HL-60/S4 treated with retinoic acid at 250 ng/mL for 4 days and 3 days (cell line): ENCODE data around the gene MAP3K14.
"Not testable (repeated sequence)": the region's sequence is repeated elsewhere in the genome, so short reads cannot be mapped to it uniquely, and the experiment has no call there.

Source experiments
- in situ Hi-C: fragments of 300-500 bp; cut with MboI; formaldehyde crosslinking; loops from 2 replicates; pipeline ENCODE4 v1.7.0; 2022; ENCODE audit warnings: low sequenced_read_pairs

Gene MAP3K14

GRCh38 chr17:45302220-45302619 lies 14.6 kb downstream of the MAP3K14 start:
- in situ Hi-C loops = not testable (repeated sequence)

GRCh38 chr17:45301674-45302073 lies 15.1 kb downstream of the MAP3K14 start:
- in situ Hi-C loops = no loop called here

DNA sequence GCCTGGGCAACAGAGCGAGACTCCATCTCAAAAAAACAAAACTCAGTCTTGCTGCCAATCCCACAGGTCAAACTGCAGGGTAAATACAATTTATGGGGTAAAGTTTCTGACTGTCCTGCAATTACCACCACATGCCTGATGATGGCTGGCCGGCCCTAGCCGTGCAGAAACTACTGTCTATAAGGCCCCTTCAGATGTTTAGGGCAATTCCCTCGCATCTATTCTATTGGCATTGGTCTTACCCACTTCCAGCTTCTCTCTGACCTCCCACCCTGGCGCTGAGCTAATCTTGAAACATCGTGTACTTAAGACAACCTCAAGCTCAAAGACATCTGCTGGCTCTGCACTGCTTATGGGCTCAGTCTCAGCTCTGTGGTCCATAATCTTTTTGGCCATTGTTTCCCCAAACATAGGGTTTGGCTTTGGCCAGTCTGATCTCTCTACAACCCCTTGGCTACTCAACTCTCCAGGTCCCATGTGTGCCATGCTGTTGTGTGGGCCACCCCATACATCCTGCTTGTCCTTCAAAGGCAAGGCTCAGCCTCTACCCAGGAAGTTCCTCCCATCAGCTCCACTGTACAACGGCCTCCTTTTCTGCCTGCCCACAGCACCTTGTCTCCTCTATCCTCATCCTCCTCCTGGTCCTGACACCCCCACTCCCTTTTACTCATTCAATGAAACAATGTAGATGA lies 16.6 kb downstream of the MAP3K14 start:
- in situ Hi-C loops = no loop called here

- in situ Hi-C loops = no loop called here
These were observed 17.5 kb downstream of the MAP3K14 start for GRCh38 chr17:45299361-45299760.

GRCh38 chr17:45298546-45299285 lies 18.1 kb downstream of the MAP3K14 start:
- in situ Hi-C loops = no loop called here

GRCh38 chr17:45296833-45297124 lies 20.0 kb downstream of the MAP3K14 start:
- in situ Hi-C loops = no loop called here

DNA sequence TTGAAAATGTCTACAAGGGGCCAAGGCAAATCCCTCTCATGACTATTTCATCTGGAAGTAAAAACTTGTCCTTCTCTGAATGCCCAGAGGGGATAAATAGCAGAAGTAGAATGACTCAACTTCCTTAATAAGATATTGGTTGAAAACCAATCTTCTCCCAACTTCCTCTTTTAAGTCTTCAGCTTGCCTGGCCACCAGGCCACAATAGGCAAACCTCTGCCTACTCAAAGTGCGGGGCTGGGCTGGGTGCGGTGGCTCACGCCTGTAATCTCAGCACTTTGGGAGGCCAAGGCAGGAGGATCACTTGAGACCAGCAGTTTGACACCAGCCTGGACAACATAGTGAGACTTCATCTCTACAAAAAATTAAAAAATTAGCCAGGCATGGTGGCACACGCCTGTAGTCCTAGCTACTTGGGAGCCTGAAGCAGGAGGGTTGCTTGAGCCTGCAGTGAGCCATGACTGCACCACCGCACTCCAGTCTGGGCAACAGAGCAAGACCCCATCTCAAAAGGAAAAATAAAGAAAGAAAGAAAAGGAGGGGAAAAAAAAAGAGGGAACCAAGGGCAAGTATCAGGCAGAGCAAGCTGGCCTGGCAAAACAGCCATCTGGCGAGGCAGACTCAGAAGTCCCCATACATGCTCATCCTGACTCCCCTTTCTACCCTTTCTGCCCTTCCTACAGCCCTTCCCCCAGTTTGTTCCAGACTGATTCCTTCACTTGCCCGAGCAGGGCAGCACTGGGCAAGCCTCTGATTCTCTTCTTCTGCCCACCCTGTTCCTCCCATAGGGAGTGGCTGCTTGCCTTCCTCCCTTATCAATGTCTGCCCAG lies 20.6 kb downstream of the MAP3K14 start:
- in situ Hi-C loops = no loop called here

GRCh38 chr17:45294506-45294905 lies 22.3 kb downstream of the MAP3K14 start:
- in situ Hi-C loops = no loop called here

DNA sequence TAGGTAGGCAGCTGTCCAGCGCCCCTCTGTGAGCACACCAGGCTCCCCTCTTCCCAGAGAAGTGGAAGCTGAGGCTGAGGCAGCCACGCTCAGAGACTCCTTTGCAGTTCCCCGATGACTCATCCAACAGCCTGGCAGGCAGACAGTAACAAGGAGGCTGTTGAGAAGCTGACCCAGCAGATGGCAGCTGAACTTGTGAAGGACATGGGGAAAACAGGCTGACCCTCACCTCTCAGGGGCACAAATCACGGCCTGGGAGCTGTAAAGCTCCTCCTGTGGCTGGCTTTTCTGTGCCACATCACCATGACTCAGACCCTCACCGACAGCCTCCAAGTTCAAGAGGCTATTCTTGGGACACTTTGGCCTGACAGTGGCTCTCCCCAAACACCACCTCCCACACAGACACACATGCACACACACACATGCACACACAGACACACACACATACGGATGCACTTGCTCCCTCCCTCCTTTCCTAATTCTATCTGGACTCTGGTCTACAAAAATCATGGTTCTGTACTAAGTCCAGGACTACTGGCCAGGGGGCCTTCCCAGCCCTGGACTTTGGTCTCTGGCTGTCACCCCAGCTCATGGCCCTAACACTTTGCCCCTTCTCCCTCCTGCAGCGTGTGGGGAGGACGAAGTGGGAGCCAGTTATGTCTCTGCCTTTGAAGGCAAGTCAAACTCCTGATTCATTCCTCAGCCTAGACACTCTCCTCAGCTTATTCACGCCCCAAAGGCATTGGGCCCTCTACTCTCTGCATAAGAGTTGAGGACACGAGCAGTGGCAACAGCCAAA lies 23.2 kb downstream of the MAP3K14 start:
- in situ Hi-C loops = no loop called here

GRCh38 chr17:45292696-45293412 lies 24.0 kb downstream of the MAP3K14 start:
- in situ Hi-C loops = no loop called here

- in situ Hi-C loops = no loop called here
These were observed 25.5 kb downstream of the MAP3K14 start for GRCh38 chr17:45291171-45291805.

GRCh38 chr17:45290269-45290765 lies 26.5 kb downstream of the MAP3K14 start:
- in situ Hi-C loops = no loop called here

- in situ Hi-C loops = no loop called here
These were observed 27.2 kb downstream of the MAP3K14 start for GRCh38 chr17:45289301-45290268.

- in situ Hi-C loops = no loop called here
These were observed 28.0 kb downstream of the MAP3K14 start for GRCh38 chr17:45288825-45289224.

GRCh38 chr17:45287526-45288500 lies 29.0 kb downstream of the MAP3K14 start:
- in situ Hi-C loops = no loop called here

DNA sequence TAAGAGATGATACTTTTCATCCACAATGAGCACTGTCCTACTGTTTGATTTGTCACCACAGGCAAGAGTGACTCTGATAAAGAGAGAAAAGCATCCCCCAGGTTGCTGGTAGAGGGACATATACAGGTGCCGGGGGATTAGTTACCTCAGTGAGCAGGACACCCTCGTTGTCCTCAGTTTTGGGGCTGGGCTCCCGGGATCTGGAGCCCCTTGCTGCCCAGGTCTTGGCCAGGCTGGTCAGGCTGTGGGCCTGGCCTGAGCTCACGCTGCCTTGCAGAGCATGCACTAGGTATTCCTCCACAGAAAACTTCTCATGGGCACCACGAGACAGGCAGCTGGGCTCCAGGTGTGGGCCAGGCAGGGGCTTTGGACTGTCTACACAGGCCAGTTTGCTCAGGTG lies 30.5 kb downstream of the MAP3K14 start:
- in situ Hi-C loops = no loop called here
